Measurements from ENCODE around the gene TOP3A.

The TOP3A gene

GRCh38 chr17:18253187-18253884 lies 61.5 kb downstream of the TOP3A start:
- no peak for DNase-seq (ENCODE audit: low read depth)

DNA sequence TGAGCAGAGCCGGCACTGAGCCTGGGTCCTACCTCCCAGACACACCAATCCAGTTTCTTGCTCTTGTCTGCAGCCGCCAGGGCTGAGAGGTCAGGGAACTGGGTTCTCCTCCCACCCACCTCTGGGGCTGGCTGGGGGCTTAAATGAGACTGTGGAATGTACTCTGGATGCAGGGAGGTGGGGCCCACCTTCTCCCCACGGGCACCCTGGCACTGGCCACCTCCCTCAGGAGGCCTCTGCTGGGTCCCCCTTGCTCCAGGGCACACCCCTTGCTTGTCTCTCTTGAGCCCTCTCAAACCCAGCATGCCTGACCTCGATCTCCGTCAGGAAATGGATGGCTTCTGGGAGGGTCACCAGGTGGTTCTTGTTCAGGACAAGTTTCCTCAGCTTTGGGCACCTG lies 62.6 kb downstream of the TOP3A start:
- DNase-seq (ENCODE audit: low read depth): no peak

- DNase-seq (ENCODE audit: low read depth): no peak
Observed at GRCh38 chr17:18251204-18251603, 63.6 kb downstream of the TOP3A start.

DNA sequence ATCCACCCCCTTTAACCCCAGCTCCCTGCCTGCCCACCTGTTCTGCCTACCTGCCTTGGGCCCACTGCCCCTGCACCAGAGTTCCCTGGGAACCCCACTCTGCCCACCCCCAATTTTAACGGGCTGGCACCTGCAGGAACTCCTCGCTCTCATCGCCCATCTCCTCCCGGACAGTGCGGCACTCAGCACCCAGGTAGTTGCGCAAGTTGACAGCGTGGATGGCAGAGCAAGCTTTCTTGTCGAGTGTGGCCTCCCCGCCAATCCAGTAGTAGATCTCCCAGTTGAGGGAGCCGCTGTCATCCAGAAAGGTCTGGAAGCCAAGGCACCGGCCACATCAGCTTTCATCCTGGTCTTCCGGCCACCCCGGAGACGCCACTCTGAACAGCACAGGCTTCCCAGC lies 64.1 kb downstream of the TOP3A start:
- no peak for DNase-seq (ENCODE audit: low read depth)

DNA sequence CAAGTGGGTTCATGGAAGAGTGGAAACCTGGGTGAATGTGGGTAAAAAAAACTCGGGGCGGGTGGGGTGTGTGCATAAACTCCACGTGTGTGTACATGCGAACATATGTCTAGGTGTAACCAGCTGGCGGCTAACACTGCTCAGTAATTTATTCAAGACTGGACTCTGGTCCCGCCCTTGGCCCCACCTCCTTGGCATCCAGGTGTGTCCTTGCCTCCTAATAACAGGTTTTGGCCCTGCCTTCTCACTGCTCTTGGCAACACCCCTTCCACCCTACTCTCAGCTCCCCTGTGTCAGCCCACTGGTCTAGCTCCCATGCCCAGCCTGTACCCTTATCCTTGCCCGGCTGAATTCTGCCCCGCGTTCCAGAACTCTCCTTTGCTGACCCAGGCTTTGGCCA lies 64.5 kb downstream of the TOP3A start:
- no peak for DNase-seq (ENCODE audit: low read depth)

DNA sequence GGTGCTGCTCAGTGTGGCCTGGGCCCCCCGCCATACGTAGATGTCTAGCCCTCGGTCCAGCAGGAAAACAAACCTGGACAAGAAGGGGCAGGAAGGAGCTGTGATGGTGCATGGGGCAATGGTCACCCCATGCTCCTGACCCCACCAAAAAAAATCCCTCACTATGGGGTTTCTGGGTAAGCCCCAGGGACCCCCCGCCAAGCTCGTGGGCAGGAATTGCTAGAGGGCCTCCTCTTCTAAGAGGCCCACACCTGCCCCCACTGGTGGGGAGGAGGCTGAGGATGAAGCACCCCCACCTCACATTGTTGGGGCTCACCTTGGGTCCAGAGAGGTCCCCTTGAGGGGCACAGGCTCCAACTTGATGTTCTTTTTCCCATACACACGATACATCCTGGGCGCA lies 66.0 kb downstream of the TOP3A start:
- no peak for DNase-seq (ENCODE audit: low read depth)

GRCh38 chr17:18248300-18248731 lies 66.5 kb downstream of the TOP3A start:
- DNase-seq (ENCODE audit: low read depth): no peak

- DNase-seq (ENCODE audit: low read depth): no peak
Observed at GRCh38 chr17:18247613-18248001, 67.2 kb downstream of the TOP3A start.

- no peak for DNase-seq (ENCODE audit: low read depth)
Observed at GRCh38 chr17:18246880-18247612, 67.7 kb downstream of the TOP3A start.

DNA sequence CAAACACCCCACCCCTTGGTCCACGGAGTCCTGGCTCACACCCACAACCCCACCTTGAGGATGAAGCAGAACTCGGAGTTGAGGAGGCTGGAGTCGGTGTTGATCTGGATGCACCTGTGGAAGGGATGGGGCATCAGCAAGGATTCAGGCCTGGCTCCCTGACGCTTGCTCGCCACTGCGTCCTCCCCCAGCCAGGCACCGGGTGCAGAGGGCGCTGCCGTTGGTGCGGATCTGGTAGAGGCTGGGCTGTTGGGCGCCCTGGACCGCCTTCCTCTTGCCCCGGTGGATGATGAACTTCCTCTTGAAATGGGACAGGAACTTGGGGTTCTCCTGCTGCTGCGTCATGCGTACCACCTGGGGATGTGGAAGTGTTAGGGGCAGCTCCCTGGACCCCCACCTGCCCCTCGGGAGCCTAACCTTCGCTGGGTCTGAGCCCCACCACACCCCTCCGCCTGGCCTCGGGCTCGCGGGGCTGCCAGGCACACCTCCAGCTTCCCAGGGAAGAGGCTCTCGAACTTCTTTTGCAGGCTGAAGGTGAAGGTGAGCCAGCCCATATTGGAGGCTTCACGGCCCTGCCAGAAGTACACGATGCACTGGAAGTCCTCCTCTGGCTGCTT lies 68.6 kb downstream of the TOP3A start:
- DNase-seq (ENCODE audit: low read depth): no peak

- DNase-seq (ENCODE audit: low read depth): no peak
Observed at GRCh38 chr17:18245038-18245776, 69.6 kb downstream of the TOP3A start.

GRCh38 chr17:18241229-18241871 lies 73.4 kb downstream of the TOP3A start:
- DNase-seq (ENCODE audit: low read depth): no peak

- no peak for DNase-seq (ENCODE audit: low read depth)
Observed at GRCh38 chr17:18240449-18240848, 74.3 kb downstream of the TOP3A start.

- DNase-seq (ENCODE audit: low read depth): no peak
Observed at GRCh38 chr17:18238299-18238698, 76.5 kb downstream of the TOP3A start.

GRCh38 chr17:18237461-18237860 lies 77.3 kb downstream of the TOP3A start:
- DNase-seq (ENCODE audit: low read depth): no peak

- no peak for DNase-seq (ENCODE audit: low read depth)
Observed at GRCh38 chr17:18236494-18236893, 78.3 kb downstream of the TOP3A start.

GRCh38 chr17:18235743-18236256 lies 79.0 kb downstream of the TOP3A start:
- no peak for DNase-seq (ENCODE audit: low read depth)

- DNase-seq (ENCODE audit: low read depth): no peak
Observed at GRCh38 chr17:18234853-18235380, 79.9 kb downstream of the TOP3A start.

- DNase-seq (ENCODE audit: low read depth): no peak
Observed at GRCh38 chr17:18233803-18234518, 80.8 kb downstream of the TOP3A start.

- DNase-seq (ENCODE audit: low read depth): no peak
Observed at GRCh38 chr17:18231164-18231563, 83.6 kb downstream of the TOP3A start.

Data from GM04504 (cell line).